GM13977 (cell line): ENCODE data around the gene MRPS27.

Source experiments
- DNase-seq: peaks from one replicate; pipeline ENCODE4 v3.0.0; 2012; ENCODE audit warnings: low spot score
- CTCF ChIP-seq: IDR thresholded peaks from 2 replicates; pipeline ENCODE4 v1.5.1; 2012; ENCODE audit warnings: mild to moderate bottlenecking, control low read depth; ENCODE audit not compliant: insufficient read depth; ENCODE audit errors: extremely low read depth, missing control alignments
- in situ Hi-C: fragments of 300-500 bp; cut with MboI; formaldehyde crosslinking; loops from one replicate; pipeline ENCODE4 v1.12.0; 2022; ENCODE audit warnings: low sequenced_read_pairs, low pct_unique_long_range_greater_than_20kb, mixed read lengths, inconsistent platforms; ENCODE audit not compliant: unreplicated experiment

MRPS27 gene

GRCh38 chr5:72294473-72294872, 25.6 kb downstream of the MRPS27 start:
- no peak for TF ChIP-seq CTCF
- in situ Hi-C loops, result no loop called here
- DNase-seq, result no peak

- in situ Hi-C loops, result no loop called here
- no peak for TF ChIP-seq CTCF
- DNase-seq, result no peak
Measured at GRCh38 chr5:72293495-72294055, 26.5 kb downstream of the MRPS27 start.

- no peak for DNase-seq
- no peak for TF ChIP-seq CTCF
- in situ Hi-C loops, result no loop called here
Measured at GRCh38 chr5:72292411-72292810, 27.6 kb downstream of the MRPS27 start.

- TF ChIP-seq CTCF, result no peak
- in situ Hi-C loops, result no loop called here
- DNase-seq, result no peak
Measured at GRCh38 chr5:72291601-72292000, 28.4 kb downstream of the MRPS27 start.

GRCh38 chr5:72290356-72291133, 29.5 kb downstream of the MRPS27 start:
- in situ Hi-C loops, result no loop called here
- TF ChIP-seq CTCF, result no peak
- DNase-seq, result peak; percentile 19

GRCh38 chr5:72288924-72289323, 31.1 kb downstream of the MRPS27 start:
- DNase-seq, result no peak
- in situ Hi-C loops, result no loop called here

More at GRCh38 chr5:72288924-72289323, 31.1 kb downstream of the MRPS27 start:
- TF ChIP-seq CTCF, result no peak
